ENCODE measurements around the gene LRRC8E. TPM values are rescaled to one million over a fixed set of nuclear protein-coding genes. Genes with fewer than 3 reads are reported as not detected.
"Not testable (repeated sequence)": the region's sequence is repeated elsewhere in the genome, so short reads cannot be mapped to it uniquely, and the experiment has no call there.

The LRRC8E gene
- total and polyA plus RNA-seq, 7 donors = 0.23 to 1.2 (median 1.2) TPM; not detected in 4

DNA sequence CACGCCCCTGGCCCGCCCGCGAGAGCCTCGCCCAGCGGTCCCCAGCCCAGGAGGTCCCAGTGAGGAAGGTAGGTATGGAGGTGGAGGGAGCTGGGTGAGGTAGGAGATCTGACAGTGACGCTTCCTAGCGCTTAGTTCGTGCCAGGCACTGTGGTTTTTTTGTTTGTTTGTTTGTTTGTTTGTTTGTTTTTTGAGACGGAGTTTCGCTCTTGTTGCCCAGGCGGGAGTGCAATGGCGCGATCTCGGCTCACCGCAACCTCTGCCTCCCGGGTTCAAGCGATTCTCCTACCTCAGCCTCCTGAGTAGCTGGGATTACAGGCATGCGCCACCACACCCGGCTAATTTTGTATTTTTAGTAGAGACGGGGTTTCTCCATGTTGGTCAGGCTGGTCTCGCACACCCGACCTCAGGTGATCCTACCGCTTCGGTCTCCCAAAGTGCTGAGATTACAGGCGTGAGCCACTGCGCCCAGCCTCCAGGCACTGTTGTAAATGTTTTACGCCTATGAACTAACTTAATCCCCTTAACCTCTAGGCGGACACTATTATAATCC, 29.8 kb downstream of the LRRC8E start:
- H3K27me3 ChIP-seq = peaks cover 38 to 52% (median 52%) of the 10 kb centered on the region in 3 donors
- intact Hi-C loops (cut with DNase I); H3K9me3 ChIP-seq; DNase-seq: not testable (repeated sequence)
- peaks cover 0 to 66% (median 64%) of the 10 kb centered on the region in 4 donors for H3K4me1 ChIP-seq
- peak overlapping the region in 2 of 4 donors; percentile 38 to 42 for H3K4me3 ChIP-seq
- 9 to 21% methylated on average over 28 to 29 of the region's 29 CpGs for WGBS, 2 donors
- peak overlapping the region in 2 of 4 donors; percentile 27 to 81 for H3K27ac ChIP-seq
- peaks cover 11 to 19% (median 13%) of the 10 kb centered on the region in 4 donors for H3K36me3 ChIP-seq
- TF ChIP-seq, protein P1, sequence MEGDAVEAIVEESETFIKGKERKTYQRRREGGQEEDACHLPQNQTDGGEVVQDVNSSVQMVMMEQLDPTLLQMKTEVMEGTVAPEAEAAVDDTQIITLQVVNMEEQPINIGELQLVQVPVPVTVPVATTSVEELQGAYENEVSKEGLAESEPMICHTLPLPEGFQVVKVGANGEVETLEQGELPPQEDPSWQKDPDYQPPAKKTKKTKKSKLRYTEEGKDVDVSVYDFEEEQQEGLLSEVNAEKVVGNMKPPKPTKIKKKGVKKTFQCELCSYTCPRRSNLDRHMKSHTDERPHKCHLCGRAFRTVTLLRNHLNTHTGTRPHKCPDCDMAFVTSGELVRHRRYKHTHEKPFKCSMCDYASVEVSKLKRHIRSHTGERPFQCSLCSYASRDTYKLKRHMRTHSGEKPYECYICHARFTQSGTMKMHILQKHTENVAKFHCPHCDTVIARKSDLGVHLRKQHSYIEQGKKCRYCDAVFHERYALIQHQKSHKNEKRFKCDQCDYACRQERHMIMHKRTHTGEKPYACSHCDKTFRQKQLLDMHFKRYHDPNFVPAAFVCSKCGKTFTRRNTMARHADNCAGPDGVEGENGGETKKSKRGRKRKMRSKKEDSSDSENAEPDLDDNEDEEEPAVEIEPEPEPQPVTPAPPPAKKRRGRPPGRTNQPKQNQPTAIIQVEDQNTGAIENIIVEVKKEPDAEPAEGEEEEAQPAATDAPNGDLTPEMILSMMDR (IDR thresholded peaks at IDR 0.05) = peak in 1 of 4 experiments; percentile 0

DNA sequence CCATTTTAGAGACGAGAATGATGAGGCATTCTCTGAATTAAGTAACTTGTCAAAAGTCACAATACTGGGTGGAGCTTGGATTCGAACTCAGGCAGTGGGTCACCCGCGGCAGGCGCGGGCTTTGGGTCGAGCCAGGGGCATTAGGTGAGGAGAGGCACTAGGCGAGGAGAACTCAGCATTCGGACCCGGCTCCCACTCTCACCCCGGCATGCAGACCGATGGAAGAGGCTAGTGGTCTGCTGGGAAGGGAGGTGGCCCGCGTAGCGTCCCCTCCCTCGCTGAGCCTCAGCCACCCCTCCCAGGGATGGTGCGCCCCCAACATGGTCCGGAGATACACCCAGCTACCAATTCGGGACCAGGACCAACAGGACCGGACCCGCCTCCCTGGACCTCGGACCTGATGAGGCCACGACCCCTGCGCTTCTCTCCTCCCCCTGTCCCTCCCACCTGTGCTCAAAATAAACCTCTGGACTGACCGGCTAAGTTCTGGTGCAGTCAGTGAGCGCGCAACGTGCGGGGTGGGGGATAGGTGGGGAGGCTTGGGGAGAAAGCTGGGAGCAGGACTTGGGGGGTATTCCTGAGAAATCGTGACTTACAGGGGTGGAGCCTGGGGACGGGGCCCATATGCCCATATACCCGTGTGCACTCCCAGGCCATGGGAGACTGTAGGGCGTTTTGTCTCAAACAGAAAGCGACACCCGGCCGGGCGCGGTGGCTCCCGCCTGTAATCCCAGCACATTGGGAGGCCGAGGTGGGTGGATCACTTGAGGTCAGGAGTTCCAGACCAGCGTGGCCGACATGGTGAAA, 30.5 kb downstream of the LRRC8E start:
- H3K4me3 ChIP-seq = no peak overlapping the region
- TF ChIP-seq POLR2AphosphoS5 (IDR thresholded peaks at IDR 0.05) = no peak
- TF ChIP-seq POLR2A (IDR thresholded peaks at IDR 0.05) = no peak
- TF ChIP-seq EP300 (IDR thresholded peaks at IDR 0.05) = no peak
- TF ChIP-seq, protein P1 (IDR thresholded peaks at IDR 0.05) = no peak
- H3K9me3 ChIP-seq = no peaks in the 10 kb centered on the region
- 28 to 39% methylated on average over 42 of the region's 42 CpGs for WGBS, 2 donors
- peaks cover 11 to 16% (median 13%) of the 10 kb centered on the region in 4 donors for H3K36me3 ChIP-seq
- peaks cover 38 to 52% (median 52%) of the 10 kb centered on the region in 3 donors for H3K27me3 ChIP-seq
- peaks cover 0 to 72% (median 71%) of the 10 kb centered on the region in 4 donors for H3K4me1 ChIP-seq
- intact Hi-C loops (cut with DNase I) = no loop called here
- no peak for DNase-seq
- H3K27ac ChIP-seq = peak overlapping the region in 3 of 4 donors; percentile 93 to 98 (median 97)

DNA sequence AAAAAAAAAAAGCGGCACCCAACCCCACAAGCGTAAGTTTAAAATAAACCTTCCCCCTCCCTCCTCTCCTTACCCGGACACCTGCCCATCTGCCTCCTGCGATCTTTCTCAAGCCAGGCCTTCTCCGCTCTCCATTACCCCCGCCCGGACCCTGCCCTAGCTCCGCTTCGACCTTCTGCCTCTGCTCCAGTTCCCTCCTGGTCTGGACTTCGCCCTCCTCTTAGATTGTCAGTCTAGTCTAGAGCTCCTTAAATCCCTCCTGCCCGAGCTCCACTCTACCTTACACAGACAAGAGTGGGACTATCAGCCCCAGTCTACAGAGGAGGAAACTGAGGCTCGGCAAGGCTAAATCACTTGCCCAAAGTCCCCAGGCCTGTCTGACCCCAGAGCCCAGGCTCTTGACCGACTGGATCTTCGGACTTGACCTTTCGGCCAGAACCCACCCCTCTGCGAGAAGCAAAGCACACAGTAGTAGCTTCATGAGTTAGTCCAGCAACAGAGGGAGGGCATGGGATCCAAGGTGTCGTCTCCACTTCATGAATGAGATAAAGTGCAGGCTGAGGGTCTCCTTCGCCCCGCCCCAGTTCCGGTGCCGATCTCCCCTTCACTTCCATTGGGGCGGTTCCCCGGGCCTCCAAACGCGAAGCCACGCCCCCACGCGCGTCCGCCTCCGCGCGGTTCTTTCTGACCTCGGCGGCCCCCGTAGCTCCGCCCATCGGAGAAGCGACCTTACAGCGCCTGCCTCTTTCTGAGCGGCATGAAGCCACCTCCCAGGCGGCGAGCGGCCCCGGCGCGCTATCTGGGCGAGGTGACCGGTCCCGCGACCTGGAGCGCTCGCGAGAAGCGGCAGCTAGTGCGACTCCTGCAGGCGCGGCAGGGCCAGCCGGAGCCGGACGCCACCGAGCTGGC, 31.6 kb downstream of the LRRC8E start, which contains the start of gene SNAPC2:
Gene SNAPC2 (plus strand): TSS at position 729 of the 909 bp plus-strand sequence. CDS start 29 bp downstream, at position 758.
- intact Hi-C loops (cut with DNase I) = loop anchor here (2.0 to 10.0 kb wide), 4 partner anchors 15 to 1185 kb away; partner anchors contain the start of genes ANGPTL4, GPR108, MBD3L1 and TRIP10
- DNase-seq = peak; percentile 98
- peak within 1 kb of the TSS; percentile 93 to 98 (median 96) for H3K27ac ChIP-seq
- peaks cover 0 to 83% (median 81%) of the 10 kb centered on the region in 4 donors for H3K4me1 ChIP-seq
- WGBS, 2 donors = 2 to 4% methylated on average over 62 of the region's 62 CpGs
- peak in 1 of 4 donors; percentile 64 for TF ChIP-seq EP300 (IDR thresholded peaks at IDR 0.05)
- TF ChIP-seq POLR2A (IDR thresholded peaks at IDR 0.05) = peak; percentile 22 to 59
- TF ChIP-seq POLR2AphosphoS5 (IDR thresholded peaks at IDR 0.05) = peak; percentile 68 to 90 (median 87)
- TF ChIP-seq, protein P1 (IDR thresholded peaks at IDR 0.05) = no peak
- H3K9me3 ChIP-seq = no peaks in the 10 kb centered on the region
- peaks cover 11 to 16% (median 13%) of the 10 kb centered on the region in 4 donors for H3K36me3 ChIP-seq
- H3K4me3 ChIP-seq = peak within 1 kb of the TSS; percentile 70 to 87 (median 74)
- peaks cover 38 to 47% (median 44%) of the 10 kb centered on the region in 3 donors for H3K27me3 ChIP-seq

Data from sigmoid colon (tissue), 7 donors.